22Rv1 (cell line): ENCODE results near the gene SLIT3.

ENCODE experiments used
- ZFX ChIP-seq: fragments of 450-650 bp; IDR thresholded peaks from 2 replicates; pipeline ENCODE4 v1.6.1; 2017; ENCODE audit warnings: antibody characterized with exemption, borderline replicate concordance
- TF ChIP-seq, protein P1 (sequence below): fragments of 450-650 bp; IDR thresholded peaks from 2 replicates; pipeline ENCODE4 v1.5.1; 2017; ENCODE audit warnings: mild to moderate bottlenecking

GRCh38 chr5:169318556-169318955 lies 17.6 kb upstream of the SLIT3 start:
- TF ChIP-seq, protein P1, sequence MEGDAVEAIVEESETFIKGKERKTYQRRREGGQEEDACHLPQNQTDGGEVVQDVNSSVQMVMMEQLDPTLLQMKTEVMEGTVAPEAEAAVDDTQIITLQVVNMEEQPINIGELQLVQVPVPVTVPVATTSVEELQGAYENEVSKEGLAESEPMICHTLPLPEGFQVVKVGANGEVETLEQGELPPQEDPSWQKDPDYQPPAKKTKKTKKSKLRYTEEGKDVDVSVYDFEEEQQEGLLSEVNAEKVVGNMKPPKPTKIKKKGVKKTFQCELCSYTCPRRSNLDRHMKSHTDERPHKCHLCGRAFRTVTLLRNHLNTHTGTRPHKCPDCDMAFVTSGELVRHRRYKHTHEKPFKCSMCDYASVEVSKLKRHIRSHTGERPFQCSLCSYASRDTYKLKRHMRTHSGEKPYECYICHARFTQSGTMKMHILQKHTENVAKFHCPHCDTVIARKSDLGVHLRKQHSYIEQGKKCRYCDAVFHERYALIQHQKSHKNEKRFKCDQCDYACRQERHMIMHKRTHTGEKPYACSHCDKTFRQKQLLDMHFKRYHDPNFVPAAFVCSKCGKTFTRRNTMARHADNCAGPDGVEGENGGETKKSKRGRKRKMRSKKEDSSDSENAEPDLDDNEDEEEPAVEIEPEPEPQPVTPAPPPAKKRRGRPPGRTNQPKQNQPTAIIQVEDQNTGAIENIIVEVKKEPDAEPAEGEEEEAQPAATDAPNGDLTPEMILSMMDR = no peak
- no peak for TF ChIP-seq ZFX
